Activated naive CD4-positive, alpha-beta T cell (primary cell): ENCODE data around the gene ZNF710.

ENCODE experiments used
- DNase-seq, 4 experiments: peaks; one replicate each; lab custom pipeline; 2025; lab: John Stamatoyannopoulos, UW

ZNF710 gene

DNA sequence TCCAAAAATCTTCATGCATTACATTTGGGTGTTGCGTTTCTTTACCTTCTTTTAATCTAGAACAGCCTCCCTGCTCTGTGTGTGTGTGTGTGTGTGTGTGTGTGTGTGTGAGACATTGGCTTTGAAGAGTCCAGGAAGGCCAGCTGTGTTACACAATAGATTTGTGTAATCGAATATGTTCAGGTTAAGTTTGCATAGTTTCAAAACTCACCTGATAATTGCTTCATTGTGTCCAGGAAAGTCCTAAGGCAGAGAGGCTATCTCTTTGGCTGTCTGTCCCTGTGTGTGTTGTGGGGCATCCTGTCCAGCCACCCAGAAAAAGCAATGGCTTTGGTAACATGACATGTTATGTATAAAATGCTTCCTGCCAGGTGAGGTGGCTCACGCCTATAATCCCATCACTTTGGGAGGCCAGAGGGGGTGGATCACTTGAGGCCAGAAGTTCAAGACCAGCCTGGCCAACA is 37.5 kb downstream of the ZNF710 start:
- no peak for DNase-seq

GRCh38 chr15:90039996-90040395 is 38.9 kb downstream of the ZNF710 start:
- no peak for DNase-seq

- DNase-seq = no peak
Measured at GRCh38 chr15:90040618-90041017, 39.5 kb downstream of the ZNF710 start.

DNA sequence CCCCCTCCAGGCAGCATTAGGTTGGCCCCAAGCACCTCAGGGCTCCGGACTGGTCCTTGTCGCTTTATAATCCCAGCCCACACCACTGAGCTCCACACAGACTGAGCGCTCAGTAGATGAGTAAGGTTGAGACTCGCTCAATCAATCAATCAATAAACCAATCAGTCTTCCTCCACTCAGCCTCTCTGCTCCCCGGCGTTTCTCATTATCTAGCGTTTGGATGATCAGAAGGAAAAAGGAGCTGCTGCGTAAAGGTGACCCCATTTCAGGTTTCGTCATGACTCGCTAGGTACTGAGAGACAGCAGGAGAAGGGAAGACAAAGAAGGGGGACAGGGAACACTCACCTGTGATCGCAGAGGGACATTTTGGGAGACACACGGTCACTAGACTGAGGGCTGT is 41.2 kb downstream of the ZNF710 start:
- no peak for DNase-seq

DNA sequence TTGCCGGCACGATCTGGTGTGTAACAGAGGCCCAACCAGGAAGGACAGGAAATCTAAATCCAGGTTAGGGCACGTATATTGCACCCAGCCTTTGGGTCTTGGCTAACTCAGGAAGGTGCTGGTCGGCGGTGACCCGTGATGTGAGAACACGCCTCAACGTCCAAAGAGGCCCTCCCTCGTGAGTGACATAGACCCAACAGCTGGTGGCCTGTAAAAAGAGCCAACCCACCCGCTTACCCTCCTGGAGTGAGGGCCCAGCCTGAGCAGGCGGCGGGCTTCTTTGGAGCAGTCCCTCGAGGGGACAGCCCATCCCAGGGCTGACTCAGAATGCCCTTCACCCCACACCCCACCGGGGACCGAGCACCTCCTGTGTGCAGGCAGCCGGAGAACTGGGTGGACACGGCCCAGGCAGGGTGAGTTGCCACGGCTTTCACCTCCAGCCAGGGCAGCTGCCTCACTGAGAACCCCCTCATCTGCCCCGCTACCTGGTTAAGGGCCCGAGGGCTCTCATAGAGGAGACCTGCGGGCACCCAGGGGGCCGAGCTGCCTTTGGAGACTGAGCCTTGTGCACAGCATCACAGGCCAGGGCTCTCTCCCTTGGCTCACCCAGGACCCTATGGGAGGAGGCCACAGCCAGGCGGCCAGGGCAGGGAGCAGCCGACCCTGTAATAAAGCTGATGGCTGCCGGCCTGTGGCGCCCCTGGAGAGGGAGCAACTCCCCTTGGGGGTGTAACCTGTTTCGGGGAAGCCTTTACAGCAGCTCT is 41.8 kb downstream of the ZNF710 start:
- no peak for DNase-seq

DNA sequence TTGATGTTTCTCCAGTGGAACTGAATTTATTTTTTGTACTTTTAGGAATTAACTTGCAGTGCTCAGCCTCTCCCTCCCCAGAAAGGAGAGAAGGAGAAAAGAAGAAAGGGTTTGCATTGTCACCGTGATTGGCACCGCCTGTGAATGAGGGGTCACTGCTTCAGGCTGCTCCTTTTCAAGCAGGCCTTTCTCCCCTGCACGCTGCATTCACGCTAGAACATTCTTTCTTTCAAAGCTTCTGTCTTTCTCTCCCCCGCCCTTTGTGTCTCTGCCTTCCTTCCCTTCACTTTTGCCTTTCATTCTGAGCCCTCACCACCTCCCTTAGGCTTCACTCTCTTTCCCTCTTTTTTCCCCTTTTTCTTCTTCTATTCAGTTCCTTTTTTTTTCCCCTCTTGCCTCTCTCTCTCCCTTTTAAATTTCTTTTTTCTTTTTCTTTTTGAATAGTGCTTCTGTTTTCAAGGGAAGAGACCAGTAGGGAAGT is 42.4 kb downstream of the ZNF710 start:
- no peak for DNase-seq

DNA sequence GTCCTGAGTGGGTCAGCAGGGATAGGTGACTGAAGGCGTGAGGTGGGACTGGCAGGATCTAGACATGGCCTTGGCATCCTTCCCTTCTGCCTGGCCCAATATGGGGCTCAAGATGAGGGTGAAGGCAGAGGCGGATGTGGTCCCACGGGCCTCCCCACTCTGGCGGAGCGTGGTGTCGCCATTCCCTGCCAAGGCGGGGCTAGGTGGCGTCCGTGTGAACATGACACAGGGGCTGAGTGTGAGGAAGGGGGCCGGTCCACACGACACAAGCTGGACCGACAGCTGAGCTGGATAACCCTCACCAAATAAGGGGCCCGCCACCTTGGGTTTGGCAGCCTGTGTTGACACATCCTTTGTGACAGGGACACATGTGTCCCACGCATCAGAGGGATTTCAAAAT is 43.1 kb downstream of the ZNF710 start:
- no peak for DNase-seq

- DNase-seq = no peak
Measured at GRCh38 chr15:90044916-90045371, 43.8 kb downstream of the ZNF710 start.

DNA sequence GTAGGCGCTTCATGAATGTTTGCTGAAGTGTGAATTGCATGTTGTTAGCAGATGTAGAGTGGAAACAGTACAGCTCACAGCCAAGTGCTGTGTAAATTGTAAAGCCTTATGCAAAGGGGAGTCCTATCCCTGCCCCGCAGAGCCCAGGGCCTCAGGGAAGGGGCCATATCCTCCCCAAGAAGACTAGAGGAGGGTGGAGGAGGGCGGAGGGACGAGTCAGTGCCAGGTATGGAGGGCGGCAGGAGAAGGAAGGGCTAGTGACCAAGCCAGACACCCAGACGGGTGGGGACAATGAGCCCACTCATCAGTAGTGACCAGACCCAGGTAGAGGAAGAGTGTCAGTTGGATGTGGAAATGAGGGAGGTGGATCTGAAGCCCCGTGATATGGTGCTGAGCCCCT is 45.2 kb downstream of the ZNF710 start:
- no peak for DNase-seq

DNA sequence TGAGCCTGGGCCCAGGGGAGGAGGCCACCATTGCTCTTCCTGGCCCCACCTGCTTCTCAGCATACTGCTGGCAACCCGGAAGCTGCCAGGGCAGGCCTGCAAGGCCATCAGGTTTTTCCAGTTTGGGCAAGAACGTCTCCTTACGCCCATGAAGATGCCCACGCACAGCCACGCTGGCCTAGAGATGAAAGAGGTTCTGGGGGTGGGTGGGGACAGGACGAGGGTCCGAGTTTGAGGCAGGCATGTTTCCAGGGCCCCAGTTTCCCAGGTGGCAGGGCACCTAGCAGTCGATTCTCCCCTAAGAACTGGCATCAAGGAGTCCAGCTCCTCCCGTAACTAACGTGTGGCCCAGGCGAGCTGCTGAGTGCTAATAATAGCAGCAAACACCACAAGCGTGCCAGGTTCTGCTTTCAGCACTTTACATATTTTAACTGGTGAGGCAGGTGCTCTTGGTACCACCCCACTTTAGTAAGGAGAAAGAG is 45.8 kb downstream of the ZNF710 start:
- no peak for DNase-seq

DNA sequence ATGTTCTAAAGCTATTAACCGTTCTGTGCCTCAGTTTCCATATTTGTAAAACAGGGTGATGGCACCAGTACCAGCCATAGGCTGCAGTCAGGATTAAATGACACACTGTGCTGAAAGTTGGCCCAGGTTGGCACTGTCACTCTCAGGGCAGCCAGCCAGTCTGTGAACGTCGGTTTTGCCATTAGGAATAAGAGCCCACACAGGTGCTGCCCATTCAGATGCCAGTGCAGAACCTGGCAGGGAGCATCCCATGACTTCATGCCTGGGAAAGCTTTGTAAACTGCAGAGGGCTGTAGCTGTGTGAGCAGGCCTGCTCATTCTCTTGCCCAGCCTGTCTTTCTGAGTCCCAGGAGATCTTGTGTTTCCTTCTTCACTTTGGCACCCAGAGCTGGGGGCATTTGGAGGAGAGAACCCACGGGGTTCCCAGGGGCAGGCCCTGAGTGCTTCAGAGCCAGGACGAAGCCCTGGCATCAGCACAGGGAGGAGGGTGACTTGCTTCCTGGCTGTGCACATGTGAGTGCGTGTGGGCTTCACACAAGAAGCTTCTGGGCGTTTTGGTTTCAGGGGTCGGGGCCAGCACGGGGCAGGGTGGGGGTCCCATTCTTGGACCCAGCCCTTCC is 46.9 kb downstream of the ZNF710 start:
- DNase-seq = no peak

DNA sequence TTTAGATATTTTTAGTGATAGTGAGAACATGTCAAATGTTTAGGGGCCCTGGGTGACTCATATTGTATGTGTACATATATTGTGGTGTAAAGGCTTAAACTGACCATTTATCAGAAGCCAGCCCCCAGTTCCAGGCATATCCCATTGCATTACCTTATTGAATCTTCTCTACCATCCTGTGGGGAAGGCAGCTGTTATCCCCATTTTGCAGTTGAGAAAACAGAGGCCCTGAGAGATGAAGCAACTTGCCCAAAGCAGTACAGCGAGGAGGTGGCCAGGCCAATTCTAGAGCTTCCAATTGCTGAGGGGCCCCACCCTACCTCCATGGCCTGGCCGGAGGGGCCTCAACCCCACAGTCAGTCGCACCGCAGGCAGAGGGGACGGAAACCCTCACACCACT is 47.9 kb downstream of the ZNF710 start:
- DNase-seq = no peak

GRCh38 chr15:90049666-90050604 is 48.8 kb downstream of the ZNF710 start:
- DNase-seq = no peak

- no peak for DNase-seq
Measured at GRCh38 chr15:90051874-90052273, 50.8 kb downstream of the ZNF710 start.

GRCh38 chr15:90053685-90054466 is 52.8 kb downstream of the ZNF710 start:
- no peak for DNase-seq

DNA sequence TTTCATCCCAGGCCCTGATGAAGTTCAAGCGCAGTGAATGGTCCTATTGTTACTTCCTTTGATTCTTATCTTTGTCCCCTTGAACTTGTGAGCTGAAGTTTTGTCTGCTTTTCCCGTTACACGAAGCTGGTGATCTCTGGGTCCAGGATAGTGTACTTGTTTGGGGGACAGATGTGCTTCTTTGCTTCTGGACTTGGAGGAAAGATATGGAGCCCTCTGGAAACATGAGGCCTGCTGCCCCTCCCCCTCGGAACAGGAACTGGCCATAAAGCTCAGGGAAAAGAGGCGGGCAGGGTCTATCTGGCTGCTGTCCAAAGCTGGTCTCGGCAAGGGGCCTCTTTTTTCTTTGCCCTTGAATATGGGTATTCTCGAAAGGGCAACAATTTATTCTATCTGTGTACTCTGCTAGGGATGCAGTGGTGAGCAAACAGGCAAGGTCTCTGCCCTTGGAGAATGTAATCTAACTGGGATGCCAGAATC is 53.5 kb downstream of the ZNF710 start:
- DNase-seq = no peak

- DNase-seq = no peak
Measured at GRCh38 chr15:90055182-90055581, 54.1 kb downstream of the ZNF710 start.

DNA sequence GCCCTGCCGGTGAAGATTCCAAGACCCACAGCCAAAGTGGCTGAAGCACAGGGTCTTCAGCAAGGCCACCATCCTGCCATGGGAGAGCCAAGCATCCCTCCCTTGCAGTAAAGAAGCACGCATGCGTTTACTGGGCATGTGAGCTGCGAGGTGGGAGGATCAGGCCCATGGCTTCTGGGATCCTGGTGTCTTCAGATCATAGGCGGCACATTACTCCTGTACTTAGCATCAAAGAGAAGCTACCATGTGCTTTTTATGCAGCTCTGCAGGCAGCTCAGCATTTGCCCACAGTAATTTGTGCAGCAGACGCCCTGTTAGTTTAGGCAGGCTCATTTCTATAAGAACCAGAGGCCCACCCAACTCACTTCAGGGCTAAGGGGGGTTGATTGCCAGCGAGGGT is 55.4 kb downstream of the ZNF710 start:
- DNase-seq = no peak

GRCh38 chr15:90058308-90058707 is 57.2 kb downstream of the ZNF710 start:
- DNase-seq = no peak

GRCh38 chr15:90058775-90059174 is 57.7 kb downstream of the ZNF710 start:
- no peak for DNase-seq
